Measurements from ENCODE around the gene SLC16A11. TPM values are rescaled to one million over a fixed set of nuclear protein-coding genes. Genes with fewer than 3 reads are reported as not detected.

SLC16A11 gene
- total and polyA plus RNA-seq, 9 of the 15 experiments (the other 6 are each of a cell fraction or from before 2014, with no cell fraction given), result not detected

DNA sequence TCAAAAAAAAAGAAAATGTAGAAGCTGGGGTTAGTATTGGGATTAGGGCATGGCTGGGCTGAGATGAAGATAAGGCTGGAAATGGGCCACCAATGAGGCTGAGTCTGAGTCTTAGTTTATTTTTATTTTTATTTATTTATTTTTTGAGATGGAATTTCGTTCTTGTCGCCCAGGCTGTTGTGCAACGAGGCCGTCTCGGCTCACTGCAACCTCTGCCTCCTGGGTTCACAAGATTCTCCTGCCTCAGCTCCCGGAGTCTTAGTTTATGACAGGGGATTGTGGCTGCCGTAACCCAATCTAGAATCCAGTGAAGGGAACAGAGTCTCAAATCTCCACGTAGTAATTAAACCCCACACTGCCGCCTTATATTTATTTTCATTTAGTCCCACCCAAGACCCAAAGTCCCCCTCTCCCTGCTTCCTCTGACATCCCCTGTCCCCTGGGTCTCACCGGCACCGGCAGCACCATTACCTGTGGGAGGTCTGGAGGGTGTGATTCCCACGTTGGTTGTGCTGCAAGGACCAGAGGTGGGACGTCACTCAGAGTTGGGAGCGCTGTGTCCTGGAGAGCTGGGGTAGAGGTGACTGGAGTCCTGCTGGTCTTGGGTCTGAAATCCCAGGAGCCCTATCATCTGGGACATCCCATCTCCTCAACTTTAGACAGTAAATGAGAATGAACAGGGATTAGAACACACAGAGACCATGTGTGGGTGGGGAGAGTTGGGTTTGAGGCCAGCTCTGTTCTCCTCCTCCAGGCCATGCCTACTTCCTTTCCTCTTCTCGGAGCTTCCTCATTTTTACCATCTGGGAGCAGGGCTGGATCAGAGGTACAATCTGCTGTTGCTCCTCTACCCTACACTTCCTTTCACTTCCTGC lies 35.9 kb upstream of the SLC16A11 start, which contains the start of gene CLEC10A:
CLEC10A (minus strand) TSS at position 671 of the 875 bp plus-strand sequence. CDS start 1,439 bp downstream, outside the sequence.
- no peak within 1 kb of the TSS for H3K9ac ChIP-seq (ENCODE audit: insufficient read depth in 1 of 2, low read depth in 2 of 2, low read length in 2 of 2)
- intact Hi-C loops (cut with micrococcal nuclease), result no loop called here
- H3K4me2 ChIP-seq (ENCODE audit: insufficient read depth, low read length), result no peak within 1 kb of the TSS
- H3K36me3 ChIP-seq (ENCODE audit: control insufficient read depth, insufficient read depth, low read length), result no peaks in the 10 kb centered on the region
- 0% methylated on average over 11 of the region's 15 CpGs for WGBS (ENCODE audit: insufficient coverage, low coverage, missing lambda C conversion rate)
- POLR2A ChIA-PET, result interaction anchor here (0.7 to 1.1 kb wide), 2 partner anchors 25 to 507 kb away, joined by 3 read pairs; no protein-coding TSS in a partner anchor
- H3K9me3 ChIP-seq (replicated peaks; ENCODE audit: control insufficient read depth, insufficient read depth, low read depth, low read length), result no peaks in the 10 kb centered on the region
- peaks cover 5 to 36% of the 10 kb centered on the region in 2 experiments; a peak in 3 of 5 replicates for H3K27me3 ChIP-seq (ENCODE audit: control insufficient read depth in 2 of 2, insufficient read depth in 2 of 2, low read length in 2 of 2)
- TF ChIP-seq RAD21 (CRISPR knock-in tag; conservative IDR thresholded peaks at IDR 0.05 in 1 of 2, IDR thresholded peaks at IDR 0.05 in 1 of 2) (no peak), ETV6 (IDR thresholded peaks at IDR 0.05; ENCODE audit: borderline replicate concordance in 1 of 2, low read depth in 2 of 2, low read length in 1 of 2) (no peak), ETV6 (CRISPR knock-in tag; IDR thresholded peaks at IDR 0.05; ENCODE audit: borderline replicate concordance) (no peak), MED1 (CRISPR knock-in tag; IDR thresholded peaks at IDR 0.05; ENCODE audit: borderline replicate concordance) (no peak), ESRRA (IDR thresholded peaks at IDR 0.05; ENCODE audit: borderline replicate concordance, low read depth) (no peak), ZSCAN32 (CRISPR knock-in tag; IDR thresholded peaks at IDR 0.05) (no peak), TGIF2 (CRISPR knock-in tag; IDR thresholded peaks at IDR 0.05) (no peak), ZNF282 (CRISPR knock-in tag; IDR thresholded peaks at IDR 0.05) (no peak), C11orf30 (IDR thresholded peaks at IDR 0.05; ENCODE audit: low read depth) (no peak), ARHGAP35 (IDR thresholded peaks at IDR 0.05; ENCODE audit: partially characterized antibody) (no peak), POLR2B (IDR thresholded peaks at IDR 0.05; ENCODE audit: low read depth, partially characterized antibody) (no peak), SMAD3 (CRISPR knock-in tag; conservative IDR thresholded peaks at IDR 0.05) (no peak), E2F3 (CRISPR knock-in tag; IDR thresholded peaks at IDR 0.05) (no peak), ELF1 (tag; IDR thresholded peaks at IDR 0.05) (no peak), HMG20B (CRISPR knock-in tag; IDR thresholded peaks at IDR 0.05) (no peak)
- TF ChIP-seq, protein P1, sequence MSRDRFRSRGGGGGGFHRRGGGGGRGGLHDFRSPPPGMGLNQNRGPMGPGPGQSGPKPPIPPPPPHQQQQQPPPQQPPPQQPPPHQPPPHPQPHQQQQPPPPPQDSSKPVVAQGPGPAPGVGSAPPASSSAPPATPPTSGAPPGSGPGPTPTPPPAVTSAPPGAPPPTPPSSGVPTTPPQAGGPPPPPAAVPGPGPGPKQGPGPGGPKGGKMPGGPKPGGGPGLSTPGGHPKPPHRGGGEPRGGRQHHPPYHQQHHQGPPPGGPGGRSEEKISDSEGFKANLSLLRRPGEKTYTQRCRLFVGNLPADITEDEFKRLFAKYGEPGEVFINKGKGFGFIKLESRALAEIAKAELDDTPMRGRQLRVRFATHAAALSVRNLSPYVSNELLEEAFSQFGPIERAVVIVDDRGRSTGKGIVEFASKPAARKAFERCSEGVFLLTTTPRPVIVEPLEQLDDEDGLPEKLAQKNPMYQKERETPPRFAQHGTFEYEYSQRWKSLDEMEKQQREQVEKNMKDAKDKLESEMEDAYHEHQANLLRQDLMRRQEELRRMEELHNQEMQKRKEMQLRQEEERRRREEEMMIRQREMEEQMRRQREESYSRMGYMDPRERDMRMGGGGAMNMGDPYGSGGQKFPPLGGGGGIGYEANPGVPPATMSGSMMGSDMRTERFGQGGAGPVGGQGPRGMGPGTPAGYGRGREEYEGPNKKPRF (IDR thresholded peaks at IDR 0.05; ENCODE audit: low read depth, low read length), result no peak
- H3K9me1 ChIP-seq (ENCODE audit: control insufficient read depth, insufficient read depth, low read length), result no peaks in the 10 kb centered on the region
- no peaks in the 10 kb centered on the region for H3K79me2 ChIP-seq (ENCODE audit: control insufficient read depth, insufficient read depth, low read length)
- ATAC-seq, result no peak
- in situ Hi-C loops (cut with MboI), result no loop called here
- DNase-seq (ENCODE audit: extremely low read depth in 1 of 4, low spot score in 3 of 4), result peak in 2 of 4 experiments; percentile 0 to 1
- H3K4me3 ChIP-seq, result no peak within 1 kb of the TSS
- no TSS peak for BruUV-seq (replicated peaks)
- no peak for FAIRE-seq
- H4K20me1 ChIP-seq (replicated peaks; ENCODE audit: control insufficient read depth, insufficient read depth, low read length), result no peaks in the 10 kb centered on the region
- no peak within 1 kb of the TSS for H3K27ac ChIP-seq (ENCODE audit: extremely low read depth, low read depth, low read length)
- no peaks in the 10 kb centered on the region; a peak in 1 of 5 replicates for H3K4me1 ChIP-seq (replicated peaks in 1 of 2; ENCODE audit: control insufficient read depth in 2 of 2, insufficient read depth in 2 of 2, low read length in 2 of 2)
- CTCF ChIA-PET (ENCODE audit: low intra/inter-chr PET ratio), result no interaction called here
- no peak within 1 kb of the TSS for H2AFZ ChIP-seq (ENCODE audit: low read depth, low read length)
